RWPE2 (cell line): Measurements from ENCODE around the gene SPON1.

Source experiments
- ATAC-seq: fragments of 200-7000 bp; cut with Tn5 transposase; 3 replicates; pipeline ENCODE4 v1.9.1; 2021; ENCODE audit warnings: low read depth
- DNase-seq: peaks from one replicate; pipeline ENCODE4 v3.0.0-alpha.2; 2020; ENCODE audit warnings: low spot score
- H3K27ac ChIP-seq: fragments of 450-650 bp; 2 replicates; pipeline ENCODE4 v1.5.1; 2017; ENCODE audit warnings: mild to moderate bottlenecking; ENCODE audit not compliant: poor library complexity, severe bottlenecking
- H3K27me3 ChIP-seq: fragments of 250-450 bp; sonication (Bioruptor Pico); 2 replicates; pipeline ENCODE4 v1.5.1; 2021; ENCODE audit warnings: mild to moderate bottlenecking, moderate library complexity; ENCODE audit not compliant: insufficient read depth, poor library complexity, severe bottlenecking
- H3K36me3 ChIP-seq: fragments of 250-450 bp; sonication (Bioruptor Pico); 2 replicates; pipeline ENCODE4 v1.5.1; 2020; ENCODE audit warnings: low read depth, mild to moderate bottlenecking, moderate library complexity
- H3K4me1 ChIP-seq: fragments of 250-450 bp; sonication (Bioruptor Pico); 2 replicates; pipeline ENCODE4 v1.5.1; 2021; ENCODE audit warnings: mild to moderate bottlenecking, moderate library complexity; ENCODE audit not compliant: insufficient read depth, poor library complexity, severe bottlenecking
- H3K4me3 ChIP-seq: fragments of 250-450 bp; sonication (Bioruptor Pico); 2 replicates; pipeline ENCODE4 v1.5.1; 2021; ENCODE audit warnings: mild to moderate bottlenecking, moderate library complexity; ENCODE audit not compliant: severe bottlenecking
- H3K9me3 ChIP-seq: fragments of 250-450 bp; sonication (Bioruptor Pico); 2 replicates; pipeline ENCODE4 v1.5.1; 2021; ENCODE audit warnings: mild to moderate bottlenecking, moderate library complexity; ENCODE audit not compliant: severe bottlenecking
- TF ChIP-seq, protein P1 (sequence below): fragments of 450-650 bp; IDR thresholded peaks from one replicate; pipeline ENCODE4 v1.5.1; 2017; ENCODE audit warnings: mild to moderate bottlenecking, moderate library complexity; ENCODE audit not compliant: poor library complexity, severe bottlenecking

Gene SPON1

DNA sequence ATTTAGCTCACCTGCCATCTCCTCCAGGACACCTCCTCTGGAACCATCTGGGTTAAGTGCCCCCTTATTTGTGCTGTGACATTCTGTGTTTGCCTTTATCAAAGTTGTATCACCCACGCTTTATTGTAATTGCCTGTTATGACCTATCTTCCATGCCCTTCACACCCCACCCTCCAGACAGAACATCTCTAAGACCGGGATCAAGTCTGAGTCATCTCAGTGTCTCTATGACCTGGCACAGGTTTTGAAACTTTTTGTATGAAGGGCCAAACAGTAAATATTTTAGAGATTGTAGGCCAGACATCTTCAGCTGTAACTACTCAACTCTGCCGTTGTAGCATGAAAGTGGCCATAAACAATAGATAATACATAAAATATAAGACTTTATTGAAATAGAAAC is 161.8 kb downstream of the SPON1 start:
- no peaks in the 10 kb centered on the region for H3K9me3 ChIP-seq
- H3K4me3 ChIP-seq, result no peak overlapping the region
- TF ChIP-seq, protein P1, sequence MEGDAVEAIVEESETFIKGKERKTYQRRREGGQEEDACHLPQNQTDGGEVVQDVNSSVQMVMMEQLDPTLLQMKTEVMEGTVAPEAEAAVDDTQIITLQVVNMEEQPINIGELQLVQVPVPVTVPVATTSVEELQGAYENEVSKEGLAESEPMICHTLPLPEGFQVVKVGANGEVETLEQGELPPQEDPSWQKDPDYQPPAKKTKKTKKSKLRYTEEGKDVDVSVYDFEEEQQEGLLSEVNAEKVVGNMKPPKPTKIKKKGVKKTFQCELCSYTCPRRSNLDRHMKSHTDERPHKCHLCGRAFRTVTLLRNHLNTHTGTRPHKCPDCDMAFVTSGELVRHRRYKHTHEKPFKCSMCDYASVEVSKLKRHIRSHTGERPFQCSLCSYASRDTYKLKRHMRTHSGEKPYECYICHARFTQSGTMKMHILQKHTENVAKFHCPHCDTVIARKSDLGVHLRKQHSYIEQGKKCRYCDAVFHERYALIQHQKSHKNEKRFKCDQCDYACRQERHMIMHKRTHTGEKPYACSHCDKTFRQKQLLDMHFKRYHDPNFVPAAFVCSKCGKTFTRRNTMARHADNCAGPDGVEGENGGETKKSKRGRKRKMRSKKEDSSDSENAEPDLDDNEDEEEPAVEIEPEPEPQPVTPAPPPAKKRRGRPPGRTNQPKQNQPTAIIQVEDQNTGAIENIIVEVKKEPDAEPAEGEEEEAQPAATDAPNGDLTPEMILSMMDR, result no peak
- H3K36me3 ChIP-seq, result no peaks in the 10 kb centered on the region
- peak overlapping the region; percentile 51 for H3K27ac ChIP-seq
- ATAC-seq (0 out of 3 replicates have a peak, but pooled peaks have one; percentile 26), DNase-seq (no peak)
- no peaks in the 10 kb centered on the region for H3K27me3 ChIP-seq
- no peaks in the 10 kb centered on the region for H3K4me1 ChIP-seq

DNA sequence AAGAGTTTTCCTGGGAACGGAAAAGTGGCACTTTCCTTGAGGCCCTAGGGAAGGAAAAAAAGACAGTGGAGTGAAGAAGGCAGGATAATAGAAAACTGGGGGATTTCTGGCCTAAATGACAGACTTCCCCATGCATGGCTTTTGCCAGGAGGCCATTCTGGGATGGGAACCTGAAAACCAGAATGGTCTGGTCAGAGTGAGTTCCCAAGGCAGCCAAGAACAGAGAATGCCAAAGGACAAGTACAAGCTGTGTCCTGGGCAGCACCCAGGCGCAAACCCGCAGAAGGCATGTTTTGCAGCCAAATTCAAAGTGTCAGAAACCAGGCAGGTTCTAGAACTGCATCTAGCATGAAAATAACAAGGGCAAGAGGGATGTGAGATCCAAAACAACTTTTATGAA is 162.4 kb downstream of the SPON1 start:
- Histone ChIP-seq H3K36me3 (no peaks in the 10 kb centered on the region), H3K4me1 (no peaks in the 10 kb centered on the region), H3K27me3 (no peaks in the 10 kb centered on the region), H3K27ac (peak overlapping the region; percentile 51), H3K9me3 (no peaks in the 10 kb centered on the region), H3K4me3 (no peak overlapping the region)
- DNase-seq, result no peak
- TF ChIP-seq, protein P1, result no peak
- ATAC-seq, result no peak

DNA sequence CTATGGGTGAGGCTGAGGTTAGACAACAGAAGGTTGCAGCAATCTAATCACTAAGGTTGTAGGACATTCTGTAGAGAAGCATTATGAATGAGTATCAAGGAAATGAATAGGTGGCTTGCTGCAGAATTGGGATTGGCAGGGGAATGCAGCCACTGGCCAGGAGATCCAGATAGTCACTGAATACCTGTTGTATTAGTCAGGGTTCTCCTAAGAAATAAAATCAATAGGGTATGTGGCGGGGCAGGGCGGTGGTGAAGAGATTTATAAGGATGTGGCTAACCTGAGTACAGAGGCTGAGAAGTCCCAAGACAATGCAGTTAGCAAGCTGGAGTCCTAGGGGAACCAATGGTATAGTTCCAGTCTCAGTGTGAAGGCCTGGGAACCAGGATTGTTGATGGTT is 163.0 kb downstream of the SPON1 start:
- no peaks in the 10 kb centered on the region for H3K9me3 ChIP-seq
- ATAC-seq, result peak; percentile 92
- no peak overlapping the region for H3K4me3 ChIP-seq
- TF ChIP-seq, protein P1, result no peak
- H3K36me3 ChIP-seq, result no peaks in the 10 kb centered on the region
- H3K27ac ChIP-seq, result peak overlapping the region; percentile 51
- H3K4me1 ChIP-seq, result no peaks in the 10 kb centered on the region
- H3K27me3 ChIP-seq, result no peaks in the 10 kb centered on the region
- DNase-seq, result no peak

DNA sequence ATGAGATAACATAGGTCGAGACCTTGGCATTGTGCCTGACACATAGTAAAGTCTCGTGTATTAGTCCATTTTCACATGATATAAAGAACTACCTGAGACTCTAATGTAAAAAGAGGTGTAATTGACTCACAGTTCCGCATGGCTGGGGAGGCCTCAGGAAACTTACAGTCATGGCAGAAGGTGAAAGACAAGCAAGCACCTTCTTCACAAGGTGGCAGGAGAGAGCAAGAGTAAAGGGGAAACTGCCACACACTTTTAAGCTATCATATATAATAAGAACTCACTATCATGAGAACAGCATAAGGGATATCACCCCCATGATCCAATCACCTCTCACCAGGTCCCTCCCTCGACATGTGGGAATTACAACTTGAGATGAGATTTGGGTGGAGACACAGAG is 165.2 kb downstream of the SPON1 start:
- Histone ChIP-seq H3K27me3 (no peaks in the 10 kb centered on the region), H3K4me1 (no peaks in the 10 kb centered on the region), H3K27ac (no peak overlapping the region), H3K36me3 (no peaks in the 10 kb centered on the region), H3K4me3 (no peak overlapping the region), H3K9me3 (no peaks in the 10 kb centered on the region)
- TF ChIP-seq, protein P1, result no peak
- ATAC-seq (no peak), DNase-seq (no peak)

DNA sequence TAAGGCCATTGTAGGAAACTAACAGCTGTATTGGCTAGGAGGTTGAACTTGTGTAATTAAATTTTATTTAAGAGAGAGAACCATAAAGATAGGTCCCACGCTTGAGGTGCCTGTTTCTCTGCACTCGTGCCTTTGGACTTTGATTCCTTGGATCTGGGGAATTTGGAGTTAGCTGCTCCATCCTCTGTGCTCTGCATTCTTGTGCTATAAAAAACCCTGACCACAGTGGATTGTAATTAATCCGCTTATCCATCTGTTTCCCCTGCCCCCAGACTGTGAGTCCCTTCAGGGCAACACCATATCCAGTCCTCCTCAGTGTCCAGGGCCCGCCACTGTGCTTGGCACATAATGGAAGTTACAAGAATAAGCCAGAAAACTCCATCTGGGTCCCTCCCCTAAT is 169.8 kb downstream of the SPON1 start:
- TF ChIP-seq, protein P1, result no peak

More for the DNA sequence above, 169.8 kb downstream of the SPON1 start:
- Histone ChIP-seq H3K27ac (no peak overlapping the region), H3K36me3 (no peaks in the 10 kb centered on the region), H3K27me3 (no peaks in the 10 kb centered on the region), H3K4me1 (no peaks in the 10 kb centered on the region), H3K9me3 (no peaks in the 10 kb centered on the region), H3K4me3 (no peak overlapping the region)
- no peak for ATAC-seq
- DNase-seq, result no peak
